Activated CD8-positive, alpha-beta T cell treated with anti-CD3 and anti-CD28 coated beads for 36 hours (primary cell): ENCODE measurements around the gene SORCS2. TPM values are rescaled to one million over a fixed set of nuclear protein-coding genes. Genes with fewer than 3 reads are reported as not detected.

Experiments used
- ATAC-seq: fragments of 200-7000 bp; cut with Tn5 transposase; one replicate; pipeline ENCODE4 v1.10.0; 2021; ENCODE audit warnings: mild to moderate bottlenecking, moderate library complexity
- CTCF ChIA-PET: fragments of 350-600 bp; sonication (Branson Sonifier 250); formaldehyde crosslinking; loops from one replicate; lab custom pipeline; 2021; ENCODE audit warnings: antibody characterized with exemption; lab: Charles Lee
- POLR2A ChIA-PET: fragments of 350-600 bp; sonication (Branson Sonifier 250); formaldehyde crosslinking; loops from one replicate; lab custom pipeline; 2021; ENCODE audit warnings: antibody characterized with exemption; lab: Charles Lee
- DNase-seq: peaks from one replicate; pipeline ENCODE4 v3.0.0-alpha.2; 2020
- H3K27ac Mint-ChIP-seq: one replicate; pipeline ENCODE4 v1.8.0; 2021; ENCODE audit warnings: mild to moderate bottlenecking, mixed read lengths
- H3K27me3 Mint-ChIP-seq: one replicate; pipeline ENCODE4 v1.8.0; 2021; ENCODE audit warnings: mixed read lengths
- H3K36me3 Mint-ChIP-seq: one replicate; pipeline ENCODE4 v1.8.0; 2021; ENCODE audit warnings: low read depth, mixed read lengths
- H3K4me1 Mint-ChIP-seq: one replicate; pipeline ENCODE4 v1.8.0; 2021; ENCODE audit warnings: low read depth, mixed read lengths
- H3K4me3 Mint-ChIP-seq: one replicate; pipeline ENCODE4 v1.8.0; 2021; ENCODE audit warnings: mild to moderate bottlenecking, moderate library complexity, mixed read lengths
- H3K9me3 Mint-ChIP-seq: one replicate; pipeline ENCODE4 v1.8.0; 2021; ENCODE audit warnings: mixed read lengths
- CTCF ChIP-seq: fragments of 200-600 bp; IDR thresholded peaks from one replicate; pipeline ENCODE4 v1.8.0; 2022; ENCODE audit warnings: antibody characterized with exemption, mild to moderate bottlenecking
- intact Hi-C: fragments of 100-400 bp; cut with micrococcal nuclease; formaldehyde crosslinking; loops from one replicate; pipeline ENCODE4 v1.10.0; 2022
- total RNA-seq, 2 experiments: library from RNA; stranded (reverse); gene quantifications; one replicate each; pipeline ENCODE4 v1.2.3, GENCODE V29; 2021

The SORCS2 gene
- total RNA-seq, 2 experiments from 2014 or later: 0.05 TPM; not detected in 1

GRCh38 chr4:7262134-7262533, 69.8 kb downstream of the SORCS2 start:
- Mint-ChIP-seq H3K27me3 (peaks cover 3% of the 10 kb centered on the region), H3K9me3 (no peaks in the 10 kb centered on the region), H3K36me3 (no peaks in the 10 kb centered on the region), H3K4me1 (no peaks in the 10 kb centered on the region), H3K4me3 (no peak overlapping the region), H3K27ac (no peak overlapping the region)
- no peak for TF ChIP-seq CTCF
- ATAC-seq: no peak
- ChIA-PET CTCF (no interaction called here), POLR2A (no interaction called here)
- no peak for DNase-seq
- intact Hi-C loops: no loop called here

DNA sequence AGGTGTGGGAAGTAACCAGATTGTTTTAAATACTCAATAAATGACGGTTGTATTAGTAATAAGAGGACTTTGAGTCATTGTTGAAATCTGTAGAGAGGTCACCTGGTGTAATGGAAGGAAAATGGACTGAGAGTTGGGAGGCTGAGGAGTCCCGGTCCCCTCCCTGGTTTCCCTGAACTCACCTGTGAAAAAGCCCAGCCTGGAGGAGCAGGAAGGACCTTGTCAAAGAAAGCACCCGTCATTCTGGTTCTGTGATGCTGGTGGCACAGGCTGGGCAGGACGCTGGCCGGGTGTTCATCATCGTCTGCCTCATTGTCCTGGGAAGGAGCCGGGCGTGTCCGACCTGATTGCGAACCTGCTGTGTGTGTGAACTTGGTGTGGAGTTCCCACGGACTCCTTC, 70.8 kb downstream of the SORCS2 start:
- no peaks in the 10 kb centered on the region for H3K36me3 Mint-ChIP-seq
- ATAC-seq: no peak
- no peaks in the 10 kb centered on the region for H3K9me3 Mint-ChIP-seq
- no peak overlapping the region for H3K4me3 Mint-ChIP-seq
- TF ChIP-seq CTCF: no peak
- no peak for DNase-seq
- ChIA-PET POLR2A (no interaction called here), CTCF (no interaction called here)
- no peak overlapping the region for H3K27ac Mint-ChIP-seq
- intact Hi-C loops: no loop called here
- no peaks in the 10 kb centered on the region for H3K4me1 Mint-ChIP-seq
- H3K27me3 Mint-ChIP-seq: peaks cover 3% of the 10 kb centered on the region

- Mint-ChIP-seq H3K4me1 (no peaks in the 10 kb centered on the region), H3K4me3 (no peak overlapping the region), H3K36me3 (no peaks in the 10 kb centered on the region), H3K27ac (no peak overlapping the region), H3K9me3 (no peaks in the 10 kb centered on the region), H3K27me3 (peaks cover 3% of the 10 kb centered on the region)
- intact Hi-C loops: no loop called here
- no peak for DNase-seq
- no peak for ATAC-seq
- CTCF ChIA-PET: no interaction called here
- POLR2A ChIA-PET: no interaction called here
- no peak for TF ChIP-seq CTCF
Observed at GRCh38 chr4:7264694-7265093, 72.4 kb downstream of the SORCS2 start.

- no peak for DNase-seq
- Mint-ChIP-seq H3K4me1 (no peaks in the 10 kb centered on the region), H3K27ac (no peak overlapping the region), H3K27me3 (no peaks in the 10 kb centered on the region), H3K36me3 (no peaks in the 10 kb centered on the region), H3K9me3 (no peaks in the 10 kb centered on the region), H3K4me3 (no peak overlapping the region)
- ChIA-PET POLR2A (no interaction called here), CTCF (no interaction called here)
- no peak for ATAC-seq
- intact Hi-C loops: no loop called here
- no peak for TF ChIP-seq CTCF
Observed at GRCh38 chr4:7266525-7267292, 74.4 kb downstream of the SORCS2 start.

GRCh38 chr4:7267829-7268228, 75.5 kb downstream of the SORCS2 start:
- ATAC-seq (no peak), DNase-seq (no peak)
- no peak for TF ChIP-seq CTCF
- no peaks in the 10 kb centered on the region for H3K27me3 Mint-ChIP-seq
- no peaks in the 10 kb centered on the region for H3K36me3 Mint-ChIP-seq
- no peaks in the 10 kb centered on the region for H3K9me3 Mint-ChIP-seq
- intact Hi-C loops: no loop called here
- no peaks in the 10 kb centered on the region for H3K4me1 Mint-ChIP-seq
- POLR2A ChIA-PET: no interaction called here
- H3K4me3 Mint-ChIP-seq: no peak overlapping the region
- CTCF ChIA-PET: no interaction called here
- H3K27ac Mint-ChIP-seq: no peak overlapping the region
